ENCODE results near the gene SELL.
"Not testable (repeated sequence)": the region's sequence is repeated elsewhere in the genome, so short reads cannot be mapped to it uniquely, and the experiment has no call there.

SELL gene

GRCh38 chr1:169701261-169702005 is 10.0 kb downstream of the SELL start:
- DNase-seq, result no peak

GRCh38 chr1:169699707-169700106 is 11.7 kb downstream of the SELL start:
- no peak for DNase-seq

- DNase-seq, result no peak
These were observed 12.4 kb downstream of the SELL start for GRCh38 chr1:169698976-169699375.

- DNase-seq, result no peak
These were observed 13.7 kb downstream of the SELL start for GRCh38 chr1:169697755-169698154.

GRCh38 chr1:169696273-169697100 is 14.9 kb downstream of the SELL start:
- no peak for DNase-seq

- no peak for DNase-seq
These were observed 16.9 kb downstream of the SELL start for GRCh38 chr1:169694304-169695075.

GRCh38 chr1:169692756-169693460 is 18.5 kb downstream of the SELL start:
- DNase-seq, result no peak

- no peak for DNase-seq
These were observed 20.9 kb downstream of the SELL start for GRCh38 chr1:169690489-169690888.

- DNase-seq, result no peak
These were observed 22.0 kb downstream of the SELL start for GRCh38 chr1:169689395-169689794.

- DNase-seq, result not testable (repeated sequence)
These were observed 23.0 kb downstream of the SELL start for GRCh38 chr1:169688377-169688776.

- DNase-seq, result no peak
These were observed 27.8 kb downstream of the SELL start for GRCh38 chr1:169683661-169684060.

- not testable (repeated sequence) for DNase-seq
These were observed 28.3 kb downstream of the SELL start for GRCh38 chr1:169683168-169683567.

GRCh38 chr1:169682071-169682470 is 29.3 kb downstream of the SELL start:
- DNase-seq, result no peak

- DNase-seq, result no peak
These were observed 30.3 kb downstream of the SELL start for GRCh38 chr1:169681140-169681539.

- no peak for DNase-seq
These were observed 30.9 kb downstream of the SELL start for GRCh38 chr1:169680377-169681019.

GRCh38 chr1:169679692-169680091 is 31.7 kb downstream of the SELL start:
- no peak for DNase-seq

GRCh38 chr1:169676001-169676400 is 35.4 kb downstream of the SELL start:
- no peak for DNase-seq

- no peak for DNase-seq
These were observed 40.6 kb downstream of the SELL start for GRCh38 chr1:169670836-169671235.

GRCh38 chr1:169670244-169670643 is 41.2 kb downstream of the SELL start:
- DNase-seq, result not testable (repeated sequence)

- DNase-seq, result not testable (repeated sequence)
These were observed 43.5 kb downstream of the SELL start for GRCh38 chr1:169667699-169668596.

GRCh38 chr1:169667227-169667639 is 44.2 kb downstream of the SELL start:
- not testable (repeated sequence) for DNase-seq

Data from activated effector memory CD4-positive, alpha-beta T cell treated with Interleukin-2 at 50 U/mL for 16 hours (primary cell).